Measurements from ENCODE around the gene JUNB. TPM values are rescaled to one million over a fixed set of nuclear protein-coding genes. Genes with fewer than 3 reads are reported as not detected.

The JUNB gene
- total and polyA plus RNA-seq, 10 of the 15 experiments (the other 5 are each of a cell fraction or from before 2014, with no cell fraction given), result 0.55 to 144 (median 68.3) TPM

GRCh38 chr19:12777217-12778016 is 13.9 kb upstream of the JUNB start (continued):
- no peak for TF ChIP-seq KDM1A (IDR thresholded peaks at IDR 0.05; ENCODE audit: borderline replicate concordance)
- peak; percentile 83 for TF ChIP-seq EED (IDR thresholded peaks at IDR 0.05; ENCODE audit: low read depth)
- TF ChIP-seq IRF5 (IDR thresholded peaks at IDR 0.05; ENCODE audit: borderline replicate concordance), result no peak
- peak; percentile 96 for TF ChIP-seq CBFB (IDR thresholded peaks at IDR 0.05; ENCODE audit: low read depth)
- TF ChIP-seq ZBTB4 (CRISPR knock-in tag; IDR thresholded peaks at IDR 0.05), result no peak

Measured in GM12878 (cell line).